ENCODE data around the gene TCP11L2. TPM values are rescaled to one million over a fixed set of nuclear protein-coding genes. Genes with fewer than 3 reads are reported as not detected.

Gene TCP11L2
- total and polyA plus RNA-seq, 9 of the 15 experiments (the other 6 are each of a cell fraction or from before 2014, with no cell fraction given) = 0.39 to 4.5 (median 1.3) TPM

DNA sequence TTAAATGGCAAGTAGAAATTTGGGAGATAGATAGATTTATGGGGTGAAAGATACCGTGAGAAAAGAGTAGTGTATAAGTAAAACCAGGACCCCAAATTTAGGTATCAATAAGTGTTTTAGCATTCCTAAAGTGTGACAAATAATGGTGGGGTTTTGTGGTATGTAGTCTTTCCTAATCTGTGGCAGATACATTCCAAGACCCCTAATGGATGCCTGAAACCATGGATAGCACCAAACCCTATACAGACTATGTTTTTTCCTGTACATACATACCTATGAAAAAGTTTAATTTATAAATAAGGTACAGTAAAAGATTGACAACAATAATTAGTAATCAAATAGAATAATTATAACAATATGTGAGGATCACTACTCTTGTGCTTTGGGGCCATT, 14.4 kb upstream of the TCP11L2 start (continued):
- TF ChIP-seq, protein P1, sequence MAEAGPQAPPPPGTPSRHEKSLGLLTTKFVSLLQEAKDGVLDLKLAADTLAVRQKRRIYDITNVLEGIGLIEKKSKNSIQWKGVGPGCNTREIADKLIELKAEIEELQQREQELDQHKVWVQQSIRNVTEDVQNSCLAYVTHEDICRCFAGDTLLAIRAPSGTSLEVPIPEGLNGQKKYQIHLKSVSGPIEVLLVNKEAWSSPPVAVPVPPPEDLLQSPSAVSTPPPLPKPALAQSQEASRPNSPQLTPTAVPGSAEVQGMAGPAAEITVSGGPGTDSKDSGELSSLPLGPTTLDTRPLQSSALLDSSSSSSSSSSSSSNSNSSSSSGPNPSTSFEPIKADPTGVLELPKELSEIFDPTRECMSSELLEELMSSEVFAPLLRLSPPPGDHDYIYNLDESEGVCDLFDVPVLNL (CRISPR knock-in tag; IDR thresholded peaks at IDR 0.05; ENCODE audit: low read depth) = no peak
- no peak for TF ChIP-seq ATF7 (IDR thresholded peaks at IDR 0.05)
- TF ChIP-seq, protein P2, sequence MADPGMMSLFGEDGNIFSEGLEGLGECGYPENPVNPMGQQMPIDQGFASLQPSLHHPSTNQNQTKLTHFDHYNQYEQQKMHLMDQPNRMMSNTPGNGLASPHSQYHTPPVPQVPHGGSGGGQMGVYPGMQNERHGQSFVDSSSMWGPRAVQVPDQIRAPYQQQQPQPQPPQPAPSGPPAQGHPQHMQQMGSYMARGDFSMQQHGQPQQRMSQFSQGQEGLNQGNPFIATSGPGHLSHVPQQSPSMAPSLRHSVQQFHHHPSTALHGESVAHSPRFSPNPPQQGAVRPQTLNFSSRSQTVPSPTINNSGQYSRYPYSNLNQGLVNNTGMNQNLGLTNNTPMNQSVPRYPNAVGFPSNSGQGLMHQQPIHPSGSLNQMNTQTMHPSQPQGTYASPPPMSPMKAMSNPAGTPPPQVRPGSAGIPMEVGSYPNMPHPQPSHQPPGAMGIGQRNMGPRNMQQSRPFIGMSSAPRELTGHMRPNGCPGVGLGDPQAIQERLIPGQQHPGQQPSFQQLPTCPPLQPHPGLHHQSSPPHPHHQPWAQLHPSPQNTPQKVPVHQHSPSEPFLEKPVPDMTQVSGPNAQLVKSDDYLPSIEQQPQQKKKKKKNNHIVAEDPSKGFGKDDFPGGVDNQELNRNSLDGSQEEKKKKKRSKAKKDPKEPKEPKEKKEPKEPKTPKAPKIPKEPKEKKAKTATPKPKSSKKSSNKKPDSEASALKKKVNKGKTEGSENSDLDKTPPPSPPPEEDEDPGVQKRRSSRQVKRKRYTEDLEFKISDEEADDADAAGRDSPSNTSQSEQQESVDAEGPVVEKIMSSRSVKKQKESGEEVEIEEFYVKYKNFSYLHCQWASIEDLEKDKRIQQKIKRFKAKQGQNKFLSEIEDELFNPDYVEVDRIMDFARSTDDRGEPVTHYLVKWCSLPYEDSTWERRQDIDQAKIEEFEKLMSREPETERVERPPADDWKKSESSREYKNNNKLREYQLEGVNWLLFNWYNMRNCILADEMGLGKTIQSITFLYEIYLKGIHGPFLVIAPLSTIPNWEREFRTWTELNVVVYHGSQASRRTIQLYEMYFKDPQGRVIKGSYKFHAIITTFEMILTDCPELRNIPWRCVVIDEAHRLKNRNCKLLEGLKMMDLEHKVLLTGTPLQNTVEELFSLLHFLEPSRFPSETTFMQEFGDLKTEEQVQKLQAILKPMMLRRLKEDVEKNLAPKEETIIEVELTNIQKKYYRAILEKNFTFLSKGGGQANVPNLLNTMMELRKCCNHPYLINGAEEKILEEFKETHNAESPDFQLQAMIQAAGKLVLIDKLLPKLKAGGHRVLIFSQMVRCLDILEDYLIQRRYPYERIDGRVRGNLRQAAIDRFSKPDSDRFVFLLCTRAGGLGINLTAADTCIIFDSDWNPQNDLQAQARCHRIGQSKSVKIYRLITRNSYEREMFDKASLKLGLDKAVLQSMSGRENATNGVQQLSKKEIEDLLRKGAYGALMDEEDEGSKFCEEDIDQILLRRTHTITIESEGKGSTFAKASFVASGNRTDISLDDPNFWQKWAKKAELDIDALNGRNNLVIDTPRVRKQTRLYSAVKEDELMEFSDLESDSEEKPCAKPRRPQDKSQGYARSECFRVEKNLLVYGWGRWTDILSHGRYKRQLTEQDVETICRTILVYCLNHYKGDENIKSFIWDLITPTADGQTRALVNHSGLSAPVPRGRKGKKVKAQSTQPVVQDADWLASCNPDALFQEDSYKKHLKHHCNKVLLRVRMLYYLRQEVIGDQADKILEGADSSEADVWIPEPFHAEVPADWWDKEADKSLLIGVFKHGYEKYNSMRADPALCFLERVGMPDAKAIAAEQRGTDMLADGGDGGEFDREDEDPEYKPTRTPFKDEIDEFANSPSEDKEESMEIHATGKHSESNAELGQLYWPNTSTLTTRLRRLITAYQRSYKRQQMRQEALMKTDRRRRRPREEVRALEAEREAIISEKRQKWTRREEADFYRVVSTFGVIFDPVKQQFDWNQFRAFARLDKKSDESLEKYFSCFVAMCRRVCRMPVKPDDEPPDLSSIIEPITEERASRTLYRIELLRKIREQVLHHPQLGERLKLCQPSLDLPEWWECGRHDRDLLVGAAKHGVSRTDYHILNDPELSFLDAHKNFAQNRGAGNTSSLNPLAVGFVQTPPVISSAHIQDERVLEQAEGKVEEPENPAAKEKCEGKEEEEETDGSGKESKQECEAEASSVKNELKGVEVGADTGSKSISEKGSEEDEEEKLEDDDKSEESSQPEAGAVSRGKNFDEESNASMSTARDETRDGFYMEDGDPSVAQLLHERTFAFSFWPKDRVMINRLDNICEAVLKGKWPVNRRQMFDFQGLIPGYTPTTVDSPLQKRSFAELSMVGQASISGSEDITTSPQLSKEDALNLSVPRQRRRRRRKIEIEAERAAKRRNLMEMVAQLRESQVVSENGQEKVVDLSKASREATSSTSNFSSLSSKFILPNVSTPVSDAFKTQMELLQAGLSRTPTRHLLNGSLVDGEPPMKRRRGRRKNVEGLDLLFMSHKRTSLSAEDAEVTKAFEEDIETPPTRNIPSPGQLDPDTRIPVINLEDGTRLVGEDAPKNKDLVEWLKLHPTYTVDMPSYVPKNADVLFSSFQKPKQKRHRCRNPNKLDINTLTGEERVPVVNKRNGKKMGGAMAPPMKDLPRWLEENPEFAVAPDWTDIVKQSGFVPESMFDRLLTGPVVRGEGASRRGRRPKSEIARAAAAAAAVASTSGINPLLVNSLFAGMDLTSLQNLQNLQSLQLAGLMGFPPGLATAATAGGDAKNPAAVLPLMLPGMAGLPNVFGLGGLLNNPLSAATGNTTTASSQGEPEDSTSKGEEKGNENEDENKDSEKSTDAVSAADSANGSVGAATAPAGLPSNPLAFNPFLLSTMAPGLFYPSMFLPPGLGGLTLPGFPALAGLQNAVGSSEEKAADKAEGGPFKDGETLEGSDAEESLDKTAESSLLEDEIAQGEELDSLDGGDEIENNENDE (IDR thresholded peaks at IDR 0.05; ENCODE audit: low read depth, low read length) = no peak
- TF ChIP-seq ZNF717 (CRISPR knock-in tag; IDR thresholded peaks at IDR 0.05) = no peak
- TF ChIP-seq CBX3 (IDR thresholded peaks at IDR 0.05; ENCODE audit: borderline replicate concordance in 1 of 2, low read length in 2 of 2) = no peak
- TF ChIP-seq, protein P3, sequence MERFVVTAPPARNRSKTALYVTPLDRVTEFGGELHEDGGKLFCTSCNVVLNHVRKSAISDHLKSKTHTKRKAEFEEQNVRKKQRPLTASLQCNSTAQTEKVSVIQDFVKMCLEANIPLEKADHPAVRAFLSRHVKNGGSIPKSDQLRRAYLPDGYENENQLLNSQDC (CRISPR knock-in tag; IDR thresholded peaks at IDR 0.05) = no peak
- no peak for TF ChIP-seq HDAC2 (IDR thresholded peaks at IDR 0.05)
- TF ChIP-seq ZNF785 (CRISPR knock-in tag; IDR thresholded peaks at IDR 0.05) = no peak
- TF ChIP-seq SMARCB1 (IDR thresholded peaks at IDR 0.05; ENCODE audit: insufficient read length, low read depth) = no peak
- no peak for TF ChIP-seq ZNF696 (CRISPR knock-in tag; conservative IDR thresholded peaks at IDR 0.05)
- TF ChIP-seq EWSR1 (IDR thresholded peaks at IDR 0.05; ENCODE audit: borderline replicate concordance, low read depth, partially characterized antibody) = no peak
